ENCODE results near the gene VPS4B.

DNA sequence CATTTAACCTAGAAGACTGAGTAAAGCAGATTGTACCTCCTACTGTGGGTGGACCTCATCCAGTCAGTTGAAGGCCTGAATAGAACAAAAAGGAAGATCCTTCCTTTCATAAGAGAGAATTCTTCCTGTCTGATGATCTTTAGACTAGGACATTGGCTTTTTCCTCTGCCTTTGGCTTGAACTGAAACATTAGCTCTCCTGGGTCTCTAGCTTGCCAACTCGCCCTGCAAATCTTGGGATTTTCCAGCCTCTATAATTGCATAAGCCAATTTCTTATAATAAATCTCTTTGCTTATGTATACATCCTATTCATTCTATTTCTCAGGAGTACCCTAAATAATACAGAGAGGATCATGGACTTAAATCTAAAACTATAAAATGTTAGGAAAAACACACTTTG lies 49.1 kb downstream of the VPS4B start:
- TF ChIP-seq, protein P1, sequence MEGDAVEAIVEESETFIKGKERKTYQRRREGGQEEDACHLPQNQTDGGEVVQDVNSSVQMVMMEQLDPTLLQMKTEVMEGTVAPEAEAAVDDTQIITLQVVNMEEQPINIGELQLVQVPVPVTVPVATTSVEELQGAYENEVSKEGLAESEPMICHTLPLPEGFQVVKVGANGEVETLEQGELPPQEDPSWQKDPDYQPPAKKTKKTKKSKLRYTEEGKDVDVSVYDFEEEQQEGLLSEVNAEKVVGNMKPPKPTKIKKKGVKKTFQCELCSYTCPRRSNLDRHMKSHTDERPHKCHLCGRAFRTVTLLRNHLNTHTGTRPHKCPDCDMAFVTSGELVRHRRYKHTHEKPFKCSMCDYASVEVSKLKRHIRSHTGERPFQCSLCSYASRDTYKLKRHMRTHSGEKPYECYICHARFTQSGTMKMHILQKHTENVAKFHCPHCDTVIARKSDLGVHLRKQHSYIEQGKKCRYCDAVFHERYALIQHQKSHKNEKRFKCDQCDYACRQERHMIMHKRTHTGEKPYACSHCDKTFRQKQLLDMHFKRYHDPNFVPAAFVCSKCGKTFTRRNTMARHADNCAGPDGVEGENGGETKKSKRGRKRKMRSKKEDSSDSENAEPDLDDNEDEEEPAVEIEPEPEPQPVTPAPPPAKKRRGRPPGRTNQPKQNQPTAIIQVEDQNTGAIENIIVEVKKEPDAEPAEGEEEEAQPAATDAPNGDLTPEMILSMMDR (IDR thresholded peaks at IDR 0.05) = no peak
- TF ChIP-seq RAD21 (conservative IDR thresholded peaks at IDR 0.05 in 1 of 2, IDR thresholded peaks at IDR 0.05 in 1 of 2) = no peak
- TF ChIP-seq POLR2A (IDR thresholded peaks at IDR 0.05; ENCODE audit: low read length) = no peak
- TF ChIP-seq EHMT2 (IDR thresholded peaks at IDR 0.05; ENCODE audit: low read depth) = no peak
